ENCODE results near the gene MRPL53. TPM values are rescaled to one million over a fixed set of nuclear protein-coding genes. Genes with fewer than 3 reads are reported as not detected.

Gene MRPL53
- total and polyA plus RNA-seq, 2 of the 13 experiments (the other 11 are each of a cell fraction or from before 2014, with no cell fraction given) = 34.3 to 51.9 TPM

DNA sequence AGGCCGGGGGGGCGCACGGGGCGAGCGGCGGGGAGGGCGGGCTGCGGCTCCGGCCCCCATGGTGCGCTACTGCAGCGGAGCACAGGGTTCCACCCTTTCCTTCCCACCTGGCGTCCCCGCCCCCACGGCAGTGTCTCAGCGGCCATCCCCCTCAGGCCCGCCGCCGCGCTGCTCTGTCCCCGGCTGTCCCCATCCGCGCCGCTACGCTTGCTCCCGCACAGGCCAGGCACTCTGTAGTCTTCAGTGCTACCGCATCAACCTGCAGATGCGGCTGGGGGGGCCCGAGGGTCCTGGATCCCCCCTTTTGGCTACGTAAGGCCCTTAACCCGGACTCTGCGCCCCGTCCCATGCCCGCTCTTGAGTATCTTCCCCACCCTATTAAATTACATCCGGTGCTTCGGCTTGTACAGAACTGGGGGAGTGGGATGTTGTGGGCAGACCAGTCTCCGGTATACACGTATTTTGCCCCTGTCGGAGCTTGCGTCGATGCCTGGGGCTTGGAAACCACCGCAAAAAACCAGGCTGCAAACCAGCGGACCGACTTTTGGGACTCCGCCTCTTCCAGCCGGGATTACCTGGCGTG lies 14.8 kb downstream of the MRPL53 start (continued):
- TF ChIP-seq, protein P1, sequence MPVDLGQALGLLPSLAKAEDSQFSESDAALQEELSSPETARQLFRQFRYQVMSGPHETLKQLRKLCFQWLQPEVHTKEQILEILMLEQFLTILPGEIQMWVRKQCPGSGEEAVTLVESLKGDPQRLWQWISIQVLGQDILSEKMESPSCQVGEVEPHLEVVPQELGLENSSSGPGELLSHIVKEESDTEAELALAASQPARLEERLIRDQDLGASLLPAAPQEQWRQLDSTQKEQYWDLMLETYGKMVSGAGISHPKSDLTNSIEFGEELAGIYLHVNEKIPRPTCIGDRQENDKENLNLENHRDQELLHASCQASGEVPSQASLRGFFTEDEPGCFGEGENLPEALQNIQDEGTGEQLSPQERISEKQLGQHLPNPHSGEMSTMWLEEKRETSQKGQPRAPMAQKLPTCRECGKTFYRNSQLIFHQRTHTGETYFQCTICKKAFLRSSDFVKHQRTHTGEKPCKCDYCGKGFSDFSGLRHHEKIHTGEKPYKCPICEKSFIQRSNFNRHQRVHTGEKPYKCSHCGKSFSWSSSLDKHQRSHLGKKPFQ (CRISPR knock-in tag; IDR thresholded peaks at IDR 0.05; ENCODE audit: insufficient replicate concordance) = peak; percentile 65
- TF ChIP-seq ZNF550 (CRISPR knock-in tag; IDR thresholded peaks at IDR 0.05; ENCODE audit: borderline replicate concordance) (no peak), MTF1 (CRISPR knock-in tag; IDR thresholded peaks at IDR 0.05) (no peak), CREM (IDR thresholded peaks at IDR 0.05) (no peak), CREM (CRISPR knock-in tag; IDR thresholded peaks at IDR 0.05) (no peak), TEAD3 (CRISPR knock-in tag; optimal IDR thresholded peaks at IDR 0.05; ENCODE audit: borderline replicate concordance) (no peak), MEIS2 (CRISPR knock-in tag; IDR thresholded peaks at IDR 0.05) (peak; percentile 93), ASH2L (IDR thresholded peaks at IDR 0.05; ENCODE audit: insufficient read length, low read depth, low read length) (peak; percentile 88), NFE2 (CRISPR knock-in tag; IDR thresholded peaks at IDR 0.05) (no peak), ZBTB8A (CRISPR knock-in tag; IDR thresholded peaks at IDR 0.05; ENCODE audit: borderline replicate concordance, low read depth) (no peak), ZFX (CRISPR knock-in tag; IDR thresholded peaks at IDR 0.05; ENCODE audit: low read depth) (peak; percentile 90), FOXA3 (CRISPR knock-in tag; IDR thresholded peaks at IDR 0.05) (peak; percentile 19; the same call in 1 of the 2 replicates), SMARCE1 (IDR thresholded peaks at IDR 0.05; ENCODE audit: borderline replicate concordance) (no peak), ZNF788 (CRISPR knock-in tag; IDR thresholded peaks at IDR 0.05; ENCODE audit: borderline replicate concordance) (peak; percentile 75; the same call in 1 of the 2 replicates), TOPORS (CRISPR knock-in tag; IDR thresholded peaks at IDR 0.05) (peak; percentile 66; the same call in 1 of the 2 replicates), SIX1 (CRISPR knock-in tag; IDR thresholded peaks at IDR 0.05; ENCODE audit: borderline replicate concordance) (peak; percentile 50; the same call in 1 of the 2 replicates), ZNF792 (CRISPR knock-in tag; IDR thresholded peaks at IDR 0.05) (no peak), ZMYM2 (CRISPR knock-in tag; IDR thresholded peaks at IDR 0.05) (peak; percentile 62; the same call in 1 of the 2 replicates)
- TF ChIP-seq, protein P2, sequence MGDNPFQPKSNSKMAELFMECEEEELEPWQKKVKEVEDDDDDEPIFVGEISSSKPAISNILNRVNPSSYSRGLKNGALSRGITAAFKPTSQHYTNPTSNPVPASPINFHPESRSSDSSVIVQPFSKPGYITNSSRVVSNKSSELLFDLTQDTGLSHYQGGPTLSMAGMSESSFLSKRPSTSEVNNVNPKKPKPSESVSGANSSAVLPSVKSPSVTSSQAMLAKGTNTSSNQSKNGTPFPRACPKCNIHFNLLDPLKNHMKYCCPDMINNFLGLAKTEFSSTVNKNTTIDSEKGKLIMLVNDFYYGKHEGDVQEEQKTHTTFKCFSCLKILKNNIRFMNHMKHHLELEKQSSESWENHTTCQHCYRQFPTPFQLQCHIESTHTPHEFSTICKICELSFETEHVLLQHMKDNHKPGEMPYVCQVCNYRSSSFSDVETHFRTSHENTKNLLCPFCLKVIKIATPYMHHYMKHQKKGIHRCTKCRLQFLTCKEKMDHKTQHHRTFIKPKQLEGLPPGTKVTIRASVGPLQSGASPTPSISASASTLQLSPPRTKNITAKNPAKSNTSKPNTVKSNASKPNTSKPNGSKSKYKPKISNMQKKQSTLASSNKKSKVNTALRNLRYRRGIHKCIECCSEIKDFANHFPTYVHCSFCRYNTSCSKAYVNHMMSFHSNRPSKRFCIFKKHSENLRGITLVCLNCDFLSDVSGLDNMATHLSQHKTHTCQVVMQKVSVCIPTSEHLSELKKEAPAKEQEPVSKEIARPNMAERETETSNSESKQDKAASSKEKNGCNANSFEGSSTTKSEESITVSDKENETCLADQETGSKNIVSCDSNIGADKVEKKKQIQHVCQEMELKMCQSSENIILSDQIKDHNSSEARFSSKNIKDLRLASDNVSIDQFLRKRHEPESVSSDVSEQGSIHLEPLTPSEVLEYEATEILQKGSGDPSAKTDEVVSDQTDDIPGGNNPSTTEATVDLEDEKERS (CRISPR knock-in tag; IDR thresholded peaks at IDR 0.05) = peak; percentile 81
- TF ChIP-seq, protein P3, sequence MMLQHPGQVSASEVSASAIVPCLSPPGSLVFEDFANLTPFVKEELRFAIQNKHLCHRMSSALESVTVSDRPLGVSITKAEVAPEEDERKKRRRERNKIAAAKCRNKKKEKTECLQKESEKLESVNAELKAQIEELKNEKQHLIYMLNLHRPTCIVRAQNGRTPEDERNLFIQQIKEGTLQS (CRISPR knock-in tag; IDR thresholded peaks at IDR 0.05) = no peak
- TF ChIP-seq, protein P4, sequence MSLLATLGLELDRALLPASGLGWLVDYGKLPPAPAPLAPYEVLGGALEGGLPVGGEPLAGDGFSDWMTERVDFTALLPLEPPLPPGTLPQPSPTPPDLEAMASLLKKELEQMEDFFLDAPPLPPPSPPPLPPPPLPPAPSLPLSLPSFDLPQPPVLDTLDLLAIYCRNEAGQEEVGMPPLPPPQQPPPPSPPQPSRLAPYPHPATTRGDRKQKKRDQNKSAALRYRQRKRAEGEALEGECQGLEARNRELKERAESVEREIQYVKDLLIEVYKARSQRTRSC (CRISPR knock-in tag; IDR thresholded peaks at IDR 0.05; ENCODE audit: low read depth) = no peak
- TF ChIP-seq, protein P5, sequence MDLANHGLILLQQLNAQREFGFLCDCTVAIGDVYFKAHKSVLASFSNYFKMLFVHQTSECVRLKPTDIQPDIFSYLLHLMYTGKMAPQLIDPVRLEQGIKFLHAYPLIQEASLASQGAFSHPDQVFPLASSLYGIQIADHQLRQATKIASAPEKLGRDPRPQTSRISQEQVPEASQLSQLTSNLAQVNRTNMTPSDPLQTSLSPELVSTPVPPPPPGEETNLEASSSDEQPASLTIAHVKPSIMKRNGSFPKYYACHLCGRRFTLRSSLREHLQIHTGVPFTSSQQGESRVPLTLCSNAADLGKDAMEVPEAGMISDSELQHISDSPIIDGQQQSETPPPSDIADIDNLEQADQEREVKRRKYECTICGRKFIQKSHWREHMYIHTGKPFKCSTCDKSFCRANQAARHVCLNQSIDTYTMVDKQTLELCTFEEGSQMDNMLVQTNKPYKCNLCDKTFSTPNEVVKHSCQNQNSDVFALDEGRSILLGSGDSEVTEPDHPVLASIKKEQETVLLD (CRISPR knock-in tag; IDR thresholded peaks at IDR 0.05; ENCODE audit: low read depth) = peak; percentile 66; the same call in 1 of the 2 replicates
- TF ChIP-seq, protein P6, sequence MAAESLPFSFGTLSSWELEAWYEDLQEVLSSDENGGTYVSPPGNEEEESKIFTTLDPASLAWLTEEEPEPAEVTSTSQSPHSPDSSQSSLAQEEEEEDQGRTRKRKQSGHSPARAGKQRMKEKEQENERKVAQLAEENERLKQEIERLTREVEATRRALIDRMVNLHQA (CRISPR knock-in tag; IDR thresholded peaks at IDR 0.05) = no peak

Data from HepG2 (cell line).